HG03196 (cell line): ENCODE data around the gene ZNF407.

Experiments used
- ATAC-seq: cut with Tn5 transposase; IDR thresholded peaks from one replicate; pipeline ENCODE4 v1.9.1; 2021; ENCODE audit not compliant: unreplicated experiment

The ZNF407 gene

DNA sequence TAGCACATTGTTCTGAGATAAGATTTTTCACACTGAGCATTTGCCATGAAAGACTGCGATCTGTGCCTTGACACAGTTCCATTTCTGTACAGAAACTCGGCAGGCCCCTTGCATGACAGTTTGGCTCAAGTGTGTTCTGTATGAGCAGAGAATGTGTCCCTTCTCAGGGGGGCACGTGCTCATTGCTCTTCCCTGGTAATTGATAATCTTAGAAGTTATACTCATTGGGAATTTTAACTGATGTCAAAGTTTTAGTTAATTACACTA, 440.0 kb downstream of the ZNF407 start:
- ATAC-seq, result no peak

DNA sequence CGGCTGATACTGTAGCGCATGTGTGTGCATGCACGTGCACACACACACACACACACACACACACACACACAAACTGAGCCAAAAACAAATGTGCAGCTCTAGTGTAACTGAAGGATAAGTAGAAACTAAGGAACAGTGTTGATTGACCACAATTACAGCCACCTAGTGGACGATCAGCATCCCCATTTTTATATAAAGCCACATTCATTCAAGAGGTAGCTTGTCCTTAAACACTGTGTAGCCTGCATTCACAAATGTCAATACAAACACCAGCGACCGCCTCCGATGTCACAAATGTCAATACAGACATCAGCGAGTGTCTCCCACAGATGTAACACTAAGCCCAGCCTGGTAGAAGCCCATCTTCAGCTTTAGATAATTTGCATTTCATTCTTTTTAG, 443.9 kb downstream of the ZNF407 start:
- no peak for ATAC-seq

DNA sequence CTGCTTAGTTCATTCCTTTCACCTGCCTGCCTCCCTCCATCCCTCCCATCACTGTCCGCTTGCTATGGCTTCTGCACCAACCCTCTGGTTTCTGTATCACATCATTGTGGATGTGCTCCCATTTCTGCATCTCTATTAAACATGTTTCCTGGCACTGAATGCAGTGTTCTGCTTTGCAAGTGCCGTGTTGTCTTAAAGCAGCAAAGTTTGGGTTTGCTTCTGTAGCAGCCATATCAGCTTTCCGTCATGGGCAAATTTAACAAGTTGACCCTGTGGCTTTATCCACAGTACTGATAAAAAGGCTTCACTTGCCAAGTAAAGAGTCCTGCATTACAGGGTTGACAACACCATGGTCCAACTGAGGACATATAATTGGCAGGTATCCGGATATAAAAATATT, 445.8 kb downstream of the ZNF407 start:
- no peak for ATAC-seq

DNA sequence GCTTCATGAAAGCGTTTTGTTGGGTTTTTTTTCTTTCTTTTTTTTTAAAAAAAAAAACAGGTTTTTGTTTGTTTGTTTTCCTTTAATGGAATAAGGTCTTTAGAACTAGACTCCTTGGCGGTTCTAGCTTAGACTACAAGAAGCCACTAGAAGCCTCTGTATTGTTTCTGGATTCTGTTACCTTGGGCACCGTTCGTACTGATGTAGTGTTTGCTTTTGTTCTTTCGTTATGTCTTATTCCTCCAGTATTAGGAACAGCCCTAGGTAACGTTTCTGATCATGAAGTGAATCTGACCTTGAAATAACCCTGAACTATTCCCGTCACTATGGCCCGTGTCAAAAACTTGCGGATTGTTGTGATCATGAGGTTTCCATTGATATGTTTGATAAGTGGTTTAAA, 446.6 kb downstream of the ZNF407 start:
- ATAC-seq, result no peak

DNA sequence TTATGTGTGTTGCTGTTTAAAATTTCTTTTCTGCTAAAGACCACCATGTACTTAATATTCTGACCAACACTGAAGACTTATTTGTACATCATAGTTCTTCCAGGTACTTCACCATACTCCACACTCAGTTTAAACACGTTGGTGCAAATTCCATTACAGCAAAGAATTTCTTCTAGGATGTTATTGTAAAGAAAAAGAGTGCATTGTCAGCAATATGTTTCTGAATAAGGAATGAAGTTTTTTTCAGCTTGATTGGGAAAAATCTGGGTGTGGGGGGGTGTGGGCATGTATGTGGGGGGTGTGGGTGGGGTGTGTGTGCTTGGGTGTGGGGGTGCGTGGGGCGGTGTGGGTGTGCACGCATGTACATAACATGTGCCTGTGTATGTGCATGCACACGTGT, 447.1 kb downstream of the ZNF407 start:
- no peak for ATAC-seq

DNA sequence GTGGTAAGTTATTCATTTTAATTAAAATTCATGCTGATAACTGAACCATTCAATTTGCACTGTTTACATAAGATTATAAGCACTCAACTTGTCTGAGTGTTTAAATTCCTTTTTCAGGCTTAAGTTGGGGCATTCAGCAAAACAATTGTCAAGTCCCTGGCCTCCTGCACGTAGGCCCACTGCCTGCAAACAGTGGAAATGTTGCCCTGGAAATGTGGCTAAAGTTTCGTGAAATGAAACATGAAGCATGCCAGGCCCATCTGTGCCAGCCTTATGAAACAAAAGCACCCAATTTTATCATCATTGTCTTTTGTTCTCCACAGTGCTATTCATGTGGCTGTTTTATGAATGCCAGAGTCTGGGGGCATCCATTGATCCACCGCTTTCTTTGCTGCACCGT, 447.6 kb downstream of the ZNF407 start:
- ATAC-seq, result no peak

DNA sequence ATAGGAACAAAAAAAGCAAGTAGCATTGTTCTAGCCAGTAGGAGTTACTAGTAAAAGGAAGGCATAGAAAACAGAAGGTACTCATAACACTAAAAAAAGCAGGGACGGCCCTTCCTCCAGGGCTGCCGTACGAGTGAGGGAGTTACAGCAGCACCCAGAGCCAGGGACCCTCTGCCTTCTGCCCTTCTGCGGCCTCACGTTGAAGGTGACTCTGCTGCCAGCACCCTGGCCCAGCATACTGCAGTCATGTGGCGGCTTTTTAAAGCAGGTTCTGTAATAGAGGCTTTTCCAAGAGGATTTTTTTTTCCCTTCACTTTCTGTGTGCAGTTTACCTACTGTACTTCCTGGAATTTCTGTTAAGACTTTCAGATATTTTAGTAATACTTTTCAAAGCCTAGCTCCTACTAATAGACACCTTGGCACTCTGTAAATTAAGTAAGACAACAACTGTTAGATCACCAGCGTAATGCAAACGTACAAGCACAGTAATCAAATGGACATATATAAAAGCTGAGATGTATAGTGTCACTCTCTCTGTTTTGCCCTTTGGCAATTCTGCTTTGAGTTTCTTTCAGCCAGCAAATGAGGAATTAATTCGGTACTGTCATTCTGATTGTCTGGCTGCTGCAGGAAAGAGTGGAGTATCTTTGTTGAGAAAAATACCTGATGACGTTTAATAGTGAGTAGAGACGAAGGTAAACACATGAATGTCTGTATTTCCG, 449.7 kb downstream of the ZNF407 start:
- ATAC-seq, result no peak

DNA sequence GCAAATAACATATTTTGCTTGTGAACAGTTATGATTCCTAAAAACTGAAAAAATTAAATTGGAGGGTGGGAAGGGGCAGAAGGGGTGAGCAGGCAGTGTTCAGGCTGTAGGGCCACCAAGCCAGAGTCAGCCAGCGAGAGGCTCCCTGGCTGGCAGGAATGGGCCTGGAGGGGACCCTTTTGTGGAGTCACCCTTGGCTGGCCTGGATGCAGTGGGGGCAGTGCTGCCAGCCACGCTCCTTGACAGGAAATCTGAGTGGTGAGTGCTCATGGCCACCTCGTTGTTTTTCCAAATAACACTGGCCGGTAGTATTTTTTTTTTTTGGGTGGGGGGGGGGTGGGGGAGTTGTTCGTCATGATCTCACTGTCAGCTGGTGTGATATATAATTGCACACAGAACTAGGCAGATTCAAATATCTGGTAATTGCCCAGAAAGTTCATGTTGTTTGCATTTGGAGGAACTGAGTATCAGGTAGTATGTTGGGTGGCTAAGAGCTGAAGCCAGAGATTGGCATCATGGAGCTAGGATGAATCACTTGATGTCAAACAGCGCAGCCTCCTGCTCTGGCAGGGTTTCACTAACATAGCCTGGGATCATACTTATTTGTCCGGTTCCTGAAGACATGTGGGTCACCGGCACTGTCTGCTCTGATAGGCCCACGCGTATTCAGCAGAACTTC, 451.2 kb downstream of the ZNF407 start:
- ATAC-seq, result no peak

DNA sequence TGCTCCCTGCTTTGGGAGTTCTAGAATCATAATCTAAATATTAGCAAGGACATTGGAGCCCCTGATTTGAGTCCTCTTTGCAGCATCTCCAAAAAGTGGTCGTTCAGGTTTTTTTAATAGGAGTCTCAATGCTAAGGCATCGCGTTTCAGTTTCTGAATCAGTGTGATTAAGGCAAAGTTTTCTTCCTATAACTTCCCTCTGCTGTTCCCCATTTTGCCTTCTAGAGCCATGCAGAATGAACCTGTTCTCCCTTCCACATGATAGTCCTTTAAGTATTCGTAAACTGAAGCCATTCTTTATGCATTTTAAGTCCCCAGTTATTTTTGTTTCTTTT, 451.8 kb downstream of the ZNF407 start:
- ATAC-seq, result no peak

DNA sequence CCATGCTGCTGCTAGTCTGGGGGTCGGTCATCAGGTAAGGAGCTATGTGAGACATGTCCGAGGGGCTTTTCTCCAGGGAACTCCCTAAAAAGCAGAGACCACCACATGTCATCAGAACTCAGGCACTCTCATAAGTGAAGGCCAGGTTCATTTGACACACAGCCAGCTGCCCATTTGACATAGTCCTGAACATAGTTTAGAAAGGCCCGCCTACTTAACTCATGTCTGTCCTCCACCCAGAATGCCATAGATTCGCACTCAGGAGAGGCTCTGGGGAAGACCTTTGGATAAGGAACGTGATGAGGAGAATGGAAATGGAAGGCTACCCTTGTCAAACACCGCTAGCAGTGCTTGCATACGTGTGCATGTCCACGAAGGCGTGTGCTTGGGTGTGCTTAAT, 454.1 kb downstream of the ZNF407 start:
- ATAC-seq, result no peak

DNA sequence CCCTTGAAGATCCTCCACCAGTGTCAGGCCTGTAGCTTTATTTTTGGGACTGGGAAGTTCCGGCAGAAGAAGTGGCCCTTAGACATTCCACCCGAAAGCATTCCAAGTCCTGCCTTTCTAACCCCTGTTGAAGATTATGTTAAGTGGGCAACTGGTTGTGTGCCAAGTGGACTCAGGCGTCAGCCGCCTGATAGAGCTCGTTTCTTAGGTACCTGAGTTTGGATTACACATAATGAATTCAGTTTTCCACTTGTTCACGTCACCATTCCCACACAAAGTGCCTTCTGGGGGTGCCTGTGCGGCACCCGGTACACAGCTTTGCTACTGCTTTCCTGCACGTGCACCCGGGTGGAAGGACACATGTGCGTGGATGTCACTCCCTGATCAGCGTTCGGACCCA, 454.8 kb downstream of the ZNF407 start:
- ATAC-seq, result no peak

DNA sequence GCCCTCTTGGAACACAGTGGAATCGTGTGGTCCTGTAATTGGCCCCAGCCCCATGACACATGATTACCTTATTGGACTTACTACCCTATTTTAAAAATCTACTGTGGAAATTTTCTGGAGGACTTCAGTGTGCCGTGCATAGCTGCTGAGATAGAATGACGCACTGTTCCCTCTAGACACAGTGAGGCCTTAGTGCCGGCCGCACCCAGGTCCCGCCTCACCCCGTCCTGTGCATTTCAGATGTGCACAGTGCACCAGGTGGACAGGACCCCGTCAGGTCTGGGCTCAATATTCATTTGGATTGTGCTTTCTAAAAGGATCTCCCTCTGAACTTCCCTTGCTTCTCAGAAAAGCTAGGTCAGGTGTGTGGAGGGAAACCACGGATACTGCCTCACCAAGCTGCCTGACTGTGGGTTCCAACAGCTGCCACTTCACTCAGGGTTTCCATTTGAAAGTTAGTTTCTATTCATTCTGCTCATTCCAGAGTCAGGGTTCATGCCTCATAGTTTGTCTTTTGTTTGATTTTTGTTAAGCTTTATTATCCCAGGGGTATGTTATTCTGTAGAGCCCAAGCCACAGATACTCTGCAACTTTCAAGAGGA, 455.5 kb downstream of the ZNF407 start:
- no peak for ATAC-seq

DNA sequence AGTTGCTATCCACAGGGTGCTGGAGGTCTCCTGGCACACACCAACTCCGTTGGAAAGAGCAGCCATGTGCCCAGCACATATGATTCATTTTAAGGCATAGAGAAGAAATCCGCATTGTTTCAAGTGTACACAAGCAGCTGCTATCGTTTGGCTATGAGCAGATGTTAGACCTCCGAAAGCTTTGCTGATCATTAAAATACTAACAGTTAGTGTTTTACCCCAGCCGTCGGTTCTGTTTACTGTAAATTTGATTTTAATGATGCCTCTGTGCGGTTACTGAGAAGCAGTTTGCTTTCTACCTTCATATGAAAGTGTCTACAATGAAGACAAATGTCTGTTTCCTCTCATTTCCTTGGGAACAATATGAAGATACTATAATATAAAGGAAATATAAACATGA, 456.4 kb downstream of the ZNF407 start:
- ATAC-seq, result no peak

DNA sequence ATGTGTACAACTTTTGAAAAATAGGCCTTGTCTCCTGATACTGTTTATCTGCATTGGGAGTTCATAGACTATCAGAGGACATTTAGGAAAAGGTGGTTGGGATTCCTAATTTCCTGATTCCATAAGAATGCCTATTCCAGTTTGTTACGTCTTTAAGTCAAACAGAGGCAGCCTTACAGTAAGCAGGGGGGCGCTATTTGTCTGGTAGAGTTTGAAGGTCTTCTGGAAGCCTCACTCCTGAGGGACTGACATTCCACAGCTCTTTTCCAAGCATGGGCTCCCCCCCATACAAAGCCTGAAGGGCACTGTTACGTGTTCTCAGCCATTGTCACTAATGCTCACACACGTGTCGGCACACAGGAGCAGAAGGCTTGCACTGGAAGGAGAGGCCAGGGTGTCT, 456.9 kb downstream of the ZNF407 start:
- no peak for ATAC-seq

DNA sequence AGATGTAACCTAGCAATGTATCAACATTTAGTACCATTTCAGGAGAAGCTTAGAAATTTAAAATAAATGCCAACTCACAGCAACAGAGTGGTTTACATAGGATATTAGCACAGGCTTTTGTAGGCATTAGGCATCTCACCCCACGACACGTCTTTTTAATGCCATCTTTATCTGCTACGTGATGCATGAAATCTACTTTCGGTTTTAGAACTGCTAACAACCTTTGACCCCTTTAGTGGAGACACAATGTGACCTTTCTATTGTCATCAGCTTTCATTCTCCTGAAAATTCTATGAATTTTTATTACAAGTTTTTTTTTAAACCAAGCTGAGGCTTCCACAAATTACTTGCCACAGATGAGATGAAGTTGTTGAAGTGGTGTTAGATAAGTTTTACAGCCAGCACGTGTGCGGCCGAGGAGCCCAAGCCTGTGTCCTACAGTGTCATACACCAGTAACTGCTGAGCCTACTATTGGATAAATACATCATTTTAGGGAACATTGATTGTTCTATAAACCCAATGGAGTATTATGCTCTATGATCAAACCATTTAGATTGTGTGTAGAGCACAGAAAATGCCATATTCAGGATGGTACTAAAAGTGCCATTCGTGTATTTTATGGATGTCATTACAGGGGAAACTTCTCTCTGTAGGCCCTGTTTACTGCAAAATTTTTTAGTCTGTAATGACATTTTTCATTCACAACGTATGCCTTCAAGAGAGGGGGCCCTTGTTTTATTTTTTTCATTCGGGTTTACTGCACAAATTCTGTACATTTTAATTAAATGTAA, 459.7 kb downstream of the ZNF407 start:
- ATAC-seq, result no peak

DNA sequence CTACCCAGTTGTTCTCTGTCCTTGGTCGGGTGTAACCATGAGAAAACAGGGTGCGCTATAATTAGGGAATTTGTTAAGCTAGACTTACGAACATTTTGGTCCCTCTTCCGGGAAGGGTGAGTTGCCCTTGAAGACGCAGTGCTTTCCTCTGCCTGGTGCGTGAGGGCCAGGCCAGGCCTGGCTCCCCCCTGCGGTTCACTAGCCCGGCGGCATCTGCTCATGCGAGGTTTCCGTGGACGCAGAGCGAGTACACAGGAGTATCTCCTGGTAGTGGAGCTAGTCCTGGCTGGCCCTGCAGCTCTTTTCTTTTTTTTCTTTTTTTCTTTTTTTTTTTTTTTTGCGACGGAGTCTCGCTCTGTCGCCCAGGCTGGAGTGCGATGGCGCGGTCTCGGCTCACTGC, 462.5 kb downstream of the ZNF407 start:
- ATAC-seq, result no peak

DNA sequence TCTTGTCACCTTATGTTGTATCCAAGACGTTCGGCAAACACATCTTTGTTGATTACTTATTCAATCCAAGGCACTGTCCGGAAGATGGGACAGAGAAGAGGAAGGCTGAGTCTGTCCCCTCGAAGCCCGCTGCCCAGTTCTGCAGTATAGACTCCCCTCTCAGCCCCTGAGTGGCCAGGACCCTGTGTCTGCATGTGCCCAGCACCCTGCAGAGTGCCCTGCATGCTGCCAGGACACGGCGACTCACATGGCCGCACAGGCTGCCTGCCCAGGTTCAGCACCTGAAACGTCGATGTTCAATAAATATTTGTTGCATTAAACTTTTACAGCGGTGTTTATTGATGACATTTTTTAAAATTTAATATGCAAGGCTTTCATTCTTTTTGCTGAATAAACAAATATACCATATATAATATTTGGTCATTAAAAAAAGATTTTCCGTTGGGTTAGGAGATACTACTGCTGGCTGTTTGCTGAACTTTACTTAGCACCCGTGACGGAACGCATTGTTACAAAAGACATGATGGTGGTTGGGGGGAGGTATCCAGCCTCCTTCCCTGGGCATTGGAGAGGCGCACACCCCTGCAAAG, 464.7 kb downstream of the ZNF407 start:
- ATAC-seq, result no peak

DNA sequence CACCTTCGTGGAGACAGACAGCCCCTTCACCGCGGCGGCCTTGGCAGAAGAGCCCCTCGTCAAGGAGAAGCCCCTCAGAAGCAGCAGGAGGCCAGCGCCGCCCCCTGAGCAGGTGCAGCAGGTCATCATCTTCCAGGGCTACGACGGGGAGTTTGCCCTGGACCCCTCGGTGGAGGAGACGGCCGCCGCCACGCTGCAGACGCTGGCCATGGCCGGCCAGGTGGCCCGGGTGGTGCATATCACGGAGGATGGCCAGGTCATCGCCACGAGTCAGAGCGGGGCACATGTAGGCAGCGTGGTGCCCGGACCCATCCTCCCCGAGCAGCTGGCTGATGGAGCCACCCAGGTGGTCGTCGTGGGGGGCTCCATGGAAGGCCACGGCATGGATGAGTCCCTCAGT, 465.5 kb downstream of the ZNF407 start:
- ATAC-seq, result no peak

DNA sequence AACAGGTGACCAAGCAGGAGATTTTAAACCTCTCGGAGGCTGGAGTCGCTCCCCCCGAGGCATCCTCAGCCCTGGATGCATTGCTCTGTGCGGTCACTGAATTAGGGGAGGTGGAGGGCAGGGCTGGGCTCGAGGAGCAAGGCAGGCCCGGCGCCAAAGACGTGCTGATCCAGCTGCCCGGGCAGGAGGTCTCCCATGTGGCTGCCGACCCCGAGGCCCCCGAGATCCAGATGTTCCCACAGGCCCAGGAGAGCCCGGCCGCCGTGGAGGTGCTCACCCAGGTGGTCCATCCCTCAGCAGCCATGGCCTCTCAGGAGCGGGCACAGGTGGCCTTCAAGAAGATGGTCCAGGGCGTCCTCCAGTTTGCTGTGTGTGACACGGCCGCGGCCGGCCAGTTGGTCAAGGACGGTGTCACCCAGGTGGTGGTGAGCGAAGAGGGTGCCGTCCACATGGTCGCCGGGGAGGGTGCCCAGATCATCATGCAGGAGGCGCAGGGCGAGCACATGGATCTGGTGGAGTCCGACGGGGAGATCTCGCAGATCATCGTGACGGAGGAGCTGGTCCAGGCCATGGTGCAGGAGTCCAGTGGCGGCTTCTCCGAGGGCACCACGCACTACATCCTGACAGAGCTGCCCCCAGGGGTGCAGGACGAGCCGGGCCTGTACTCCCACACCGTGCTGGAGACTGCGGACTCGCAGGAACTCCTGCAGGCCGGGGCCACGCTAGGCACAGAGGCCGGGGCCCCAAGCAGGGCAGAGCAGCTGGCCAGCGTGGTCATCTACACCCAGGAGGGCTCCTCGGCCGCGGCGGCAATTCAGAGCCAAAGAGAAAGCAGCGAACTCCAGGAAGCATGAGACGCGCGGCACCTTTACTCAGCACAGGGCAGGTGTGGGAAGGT, 466.2 kb downstream of the ZNF407 start:
- ATAC-seq, result no peak

DNA sequence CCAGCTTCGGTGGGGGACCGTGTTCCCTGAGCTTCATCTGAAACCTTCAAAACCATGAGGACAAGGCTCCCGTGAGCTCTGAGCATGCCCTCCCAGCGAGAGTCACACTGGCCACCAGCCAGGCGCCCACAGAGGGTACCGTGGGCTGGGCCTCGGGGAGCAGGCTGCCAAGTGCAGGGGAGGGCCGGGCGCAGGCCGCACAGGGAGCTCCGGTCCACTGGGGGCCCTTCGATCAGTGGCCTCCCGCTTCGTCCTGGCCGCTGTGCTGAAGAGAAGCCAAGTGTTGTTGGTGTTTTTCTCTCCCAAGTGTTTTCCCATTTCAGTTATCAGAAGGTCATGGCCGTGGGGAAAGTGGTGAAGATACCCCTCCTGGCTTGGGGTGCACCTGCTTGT, 466.8 kb downstream of the ZNF407 start:
- ATAC-seq, result no peak
